HUES64 (cell line): ENCODE data around the gene CCDC187.

Experiments
- H3K27ac ChIP-seq: 2 replicates; pipeline ENCODE4 v1.7.0; 2013; ENCODE audit warnings: low read depth, low read length, inconsistent platforms
- H3K27me3 ChIP-seq: 2 replicates; pipeline ENCODE4 v1.6.1; 2013; ENCODE audit warnings: mild to moderate bottlenecking, low read length; ENCODE audit not compliant: insufficient read depth
- H3K36me3 ChIP-seq: 2 replicates; pipeline ENCODE4 v1.6.1; 2013; ENCODE audit warnings: mild to moderate bottlenecking, low read length; ENCODE audit not compliant: insufficient read depth
- H3K4me1 ChIP-seq: 2 replicates; pipeline ENCODE4 v1.6.1; 2013; ENCODE audit warnings: mild to moderate bottlenecking, low read length, moderate library complexity; ENCODE audit not compliant: insufficient read depth
- H3K4me3 ChIP-seq: 2 replicates; pipeline ENCODE4 v1.5.1; 2013; ENCODE audit warnings: mild to moderate bottlenecking, low read length, moderate library complexity
- H3K9ac ChIP-seq: 2 replicates; pipeline ENCODE4 v1.6.1; 2013; ENCODE audit warnings: mild to moderate bottlenecking, low read depth, low read length
- H3K9me3 ChIP-seq: 2 replicates; pipeline ENCODE4 v1.6.1; 2013; ENCODE audit warnings: low read depth, low read length; ENCODE audit not compliant: insufficient read depth
- WGBS: fragments of 150-250, 120-280 bp; methylation state at CpG from one replicate; pipeline ENCODE4 v1.1.7; 2013; ENCODE audit warnings: missing lambda C conversion rate; 5-methylcytosine and 5-hydroxymethylcytosine counted together

Gene CCDC187

DNA sequence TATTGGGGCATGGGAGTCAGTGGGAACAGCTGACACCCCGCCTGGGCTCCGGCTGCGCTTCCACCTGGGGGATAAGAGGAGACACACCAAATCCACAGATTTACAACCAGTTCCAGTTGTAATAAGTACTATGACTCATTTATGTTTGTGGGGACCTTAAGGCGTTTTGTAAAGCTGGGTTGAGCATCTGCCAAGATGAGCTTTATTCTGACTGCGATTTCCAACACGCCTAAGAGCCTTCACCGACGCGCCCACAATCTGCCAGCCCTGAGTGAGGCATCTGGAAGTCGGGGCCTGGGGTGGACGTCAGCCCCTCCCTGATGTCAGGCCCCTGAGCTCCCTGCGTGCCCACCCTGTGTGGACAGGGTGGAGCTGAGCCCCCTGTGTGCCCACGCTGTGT, 84.6 kb downstream of the CCDC187 start:
- Histone ChIP-seq H3K27me3 (no peaks in the 10 kb centered on the region), H3K9me3 (no peaks in the 10 kb centered on the region), H3K4me3 (no peak overlapping the region), H3K27ac (no peak overlapping the region), H3K4me1 (no peaks in the 10 kb centered on the region), H3K36me3 (peaks cover 58% of the 10 kb centered on the region), H3K9ac (no peak overlapping the region)
- 94% methylated on average over 13 of the region's 13 CpGs for WGBS

DNA sequence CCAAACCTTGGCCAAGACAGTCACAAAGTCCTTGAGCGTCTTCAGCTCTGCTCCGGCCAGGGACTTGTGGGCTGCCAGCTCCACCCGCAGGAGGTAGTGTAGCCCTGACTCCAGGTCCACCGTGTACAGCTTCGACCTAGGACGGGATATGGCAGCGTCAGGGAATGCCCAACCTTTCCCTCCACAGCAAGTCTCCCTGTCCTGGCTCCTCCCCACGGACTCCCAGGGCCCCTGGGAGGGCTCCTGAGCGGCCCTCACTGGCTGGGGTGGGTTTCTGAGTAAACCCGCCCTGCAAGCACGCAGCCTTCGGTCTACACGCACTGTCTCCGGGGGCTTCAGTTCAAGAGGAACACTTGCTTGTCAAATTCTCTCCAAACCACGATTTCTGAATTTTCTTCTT, 85.2 kb downstream of the CCDC187 start:
- WGBS = 92% methylated on average over 15 of the region's 15 CpGs
- Histone ChIP-seq H3K27me3 (no peaks in the 10 kb centered on the region), H3K4me3 (no peak overlapping the region), H3K9me3 (no peaks in the 10 kb centered on the region), H3K36me3 (peaks cover 58% of the 10 kb centered on the region), H3K27ac (no peak overlapping the region), H3K4me1 (no peaks in the 10 kb centered on the region), H3K9ac (no peak overlapping the region)

DNA sequence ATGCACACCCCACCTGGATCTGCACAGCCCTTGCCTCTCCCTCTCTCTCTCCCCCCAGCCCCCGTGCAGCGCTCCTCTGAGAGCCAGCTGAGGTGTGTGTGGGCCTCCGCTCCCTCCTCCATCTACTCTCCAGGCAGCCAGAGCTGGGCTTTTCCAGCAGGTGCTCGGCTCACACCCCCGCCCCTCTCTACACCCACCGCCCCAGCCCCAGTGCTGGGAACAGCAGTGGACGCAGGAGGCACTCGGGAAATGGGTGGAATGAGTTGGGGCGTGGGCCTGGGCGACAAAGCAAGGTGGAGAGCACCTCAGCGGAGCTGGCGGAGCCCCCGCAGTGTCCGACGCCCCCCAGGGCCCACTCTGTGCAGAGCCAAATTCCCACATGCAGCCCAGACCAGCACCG, 85.6 kb downstream of the CCDC187 start:
- Histone ChIP-seq H3K4me1 (no peaks in the 10 kb centered on the region), H3K9ac (no peak overlapping the region), H3K9me3 (no peaks in the 10 kb centered on the region), H3K36me3 (peaks cover 58% of the 10 kb centered on the region), H3K27ac (no peak overlapping the region), H3K27me3 (no peaks in the 10 kb centered on the region), H3K4me3 (no peak overlapping the region)
- 94% methylated on average over 16 of the region's 16 CpGs for WGBS

GRCh38 chr9:136216541-136217244, 87.2 kb downstream of the CCDC187 start:
- WGBS = 86% methylated on average over 37 of the region's 37 CpGs
- H3K4me1 ChIP-seq = no peaks in the 10 kb centered on the region
- H3K36me3 ChIP-seq = peaks cover 56% of the 10 kb centered on the region
- no peak overlapping the region; the same call in 1 of the 2 replicates for H3K9ac ChIP-seq
- H3K9me3 ChIP-seq = no peaks in the 10 kb centered on the region
- no peak overlapping the region for H3K27ac ChIP-seq
- no peaks in the 10 kb centered on the region for H3K27me3 ChIP-seq
- no peak overlapping the region for H3K4me3 ChIP-seq

- WGBS = 96% methylated on average over 9 of the region's 9 CpGs
- Histone ChIP-seq H3K27me3 (no peaks in the 10 kb centered on the region), H3K9ac (no peak overlapping the region), H3K4me3 (no peak overlapping the region), H3K36me3 (peaks cover 70% of the 10 kb centered on the region), H3K9me3 (no peaks in the 10 kb centered on the region), H3K27ac (no peak overlapping the region), H3K4me1 (no peaks in the 10 kb centered on the region)
Measured at GRCh38 chr9:136213733-136214132, 90.2 kb downstream of the CCDC187 start.

- Histone ChIP-seq H3K4me1 (no peaks in the 10 kb centered on the region), H3K9me3 (no peaks in the 10 kb centered on the region), H3K4me3 (no peak overlapping the region), H3K36me3 (peaks cover 63% of the 10 kb centered on the region), H3K27me3 (no peaks in the 10 kb centered on the region), H3K27ac (no peak overlapping the region), H3K9ac (no peak overlapping the region)
- 94% methylated on average over 28 of the region's 28 CpGs for WGBS
Measured at GRCh38 chr9:136212345-136212950, 91.4 kb downstream of the CCDC187 start.

DNA sequence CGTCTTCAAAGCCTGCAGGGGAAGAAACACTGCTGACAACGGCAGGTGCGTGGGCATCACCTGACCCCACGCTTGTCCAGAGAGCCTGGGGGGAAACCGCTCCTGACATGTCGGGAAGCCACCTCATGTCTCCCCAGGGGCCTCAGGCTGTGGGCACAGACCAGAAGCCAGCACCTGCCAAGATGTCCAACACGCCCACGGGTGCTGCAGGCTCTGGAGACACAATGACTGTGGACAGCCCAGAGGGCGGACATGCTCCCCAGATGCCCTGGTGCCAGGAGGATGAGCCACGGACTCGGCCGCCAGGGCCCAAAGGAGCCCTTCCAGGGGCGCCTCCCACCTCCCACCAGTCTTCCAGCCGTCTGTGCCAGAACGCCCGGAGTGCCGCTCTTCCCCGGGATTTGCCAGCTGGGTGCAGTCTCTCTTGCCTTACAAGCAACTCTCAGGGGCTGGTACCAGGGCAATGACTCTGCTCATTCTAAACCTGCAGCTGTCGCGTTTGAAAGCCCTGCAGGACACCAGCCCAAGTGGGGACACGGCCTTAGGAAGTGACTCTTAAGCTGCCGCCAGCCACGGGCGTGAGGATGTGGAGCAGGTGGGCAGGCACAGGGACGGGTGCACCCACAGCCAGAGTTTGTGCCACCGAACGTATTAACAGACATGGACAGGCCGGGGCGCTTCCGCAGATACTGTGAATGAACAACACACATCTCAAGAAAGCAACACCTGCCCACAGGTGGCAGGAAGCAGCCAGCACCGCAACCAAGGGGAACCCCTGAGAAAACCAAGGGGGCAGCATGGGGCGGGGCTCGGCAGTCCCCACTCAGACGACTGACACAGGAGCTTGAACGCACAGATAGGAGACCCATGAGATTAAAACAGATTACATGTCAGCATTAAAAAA, 92.2 kb downstream of the CCDC187 start:
- Histone ChIP-seq H3K27me3 (no peaks in the 10 kb centered on the region), H3K4me3 (no peak overlapping the region), H3K4me1 (no peaks in the 10 kb centered on the region), H3K9me3 (no peaks in the 10 kb centered on the region), H3K9ac (no peak overlapping the region), H3K27ac (no peak overlapping the region), H3K36me3 (peaks cover 63% of the 10 kb centered on the region)
- WGBS = 94% methylated on average over 35 of the region's 35 CpGs

DNA sequence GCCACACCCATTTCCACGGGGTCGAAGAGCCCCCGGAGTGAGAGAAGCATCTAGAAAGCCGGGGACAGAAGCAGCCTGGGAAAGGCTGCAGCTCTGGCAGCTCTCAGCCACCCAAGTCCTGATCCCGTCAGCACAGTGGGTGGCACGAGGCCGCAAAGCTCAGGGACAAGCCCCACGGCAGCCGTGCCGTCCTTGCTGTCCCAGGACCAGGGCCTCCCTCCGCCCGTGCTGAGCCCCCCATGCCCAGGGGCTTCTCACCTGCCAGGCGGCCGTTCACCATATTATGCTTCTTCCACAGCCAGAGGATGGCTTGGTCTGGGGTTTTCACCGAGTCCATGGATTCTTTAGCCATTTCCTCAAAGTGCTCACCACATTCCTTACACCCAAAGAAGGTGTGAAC, 92.9 kb downstream of the CCDC187 start:
- H3K4me3 ChIP-seq = no peak overlapping the region
- no peak overlapping the region for H3K9ac ChIP-seq
- peaks cover 3% of the 10 kb centered on the region; the same call in 1 of the 2 replicates for H3K27me3 ChIP-seq
- H3K36me3 ChIP-seq = peaks cover 56% of the 10 kb centered on the region
- H3K9me3 ChIP-seq = no peaks in the 10 kb centered on the region
- WGBS = 93% methylated on average over 15 of the region's 15 CpGs
- no peak overlapping the region for H3K27ac ChIP-seq
- no peaks in the 10 kb centered on the region for H3K4me1 ChIP-seq

GRCh38 chr9:136210276-136210675, 93.6 kb downstream of the CCDC187 start:
- H3K36me3 ChIP-seq = peaks cover 49% of the 10 kb centered on the region
- 91% methylated on average over 16 of the region's 16 CpGs for WGBS
- no peak overlapping the region for H3K27ac ChIP-seq

GRCh38 chr9:136209786-136210185, 94.1 kb downstream of the CCDC187 start:
- WGBS = 85% methylated on average over 17 of the region's 17 CpGs
- Histone ChIP-seq H3K36me3 (peaks cover 44% of the 10 kb centered on the region), H3K4me1 (no peaks in the 10 kb centered on the region), H3K9ac (no peak overlapping the region), H3K27me3 (peaks cover 14% of the 10 kb centered on the region), H3K4me3 (no peak overlapping the region), H3K27ac (no peak overlapping the region), H3K9me3 (no peaks in the 10 kb centered on the region)

More at GRCh38 chr9:136210276-136210675, 93.6 kb downstream of the CCDC187 start:
- Histone ChIP-seq H3K9ac (no peak overlapping the region), H3K27me3 (peaks cover 10% of the 10 kb centered on the region; the same call in 1 of the 2 replicates), H3K4me3 (no peak overlapping the region), H3K9me3 (no peaks in the 10 kb centered on the region), H3K4me1 (no peaks in the 10 kb centered on the region)

DNA sequence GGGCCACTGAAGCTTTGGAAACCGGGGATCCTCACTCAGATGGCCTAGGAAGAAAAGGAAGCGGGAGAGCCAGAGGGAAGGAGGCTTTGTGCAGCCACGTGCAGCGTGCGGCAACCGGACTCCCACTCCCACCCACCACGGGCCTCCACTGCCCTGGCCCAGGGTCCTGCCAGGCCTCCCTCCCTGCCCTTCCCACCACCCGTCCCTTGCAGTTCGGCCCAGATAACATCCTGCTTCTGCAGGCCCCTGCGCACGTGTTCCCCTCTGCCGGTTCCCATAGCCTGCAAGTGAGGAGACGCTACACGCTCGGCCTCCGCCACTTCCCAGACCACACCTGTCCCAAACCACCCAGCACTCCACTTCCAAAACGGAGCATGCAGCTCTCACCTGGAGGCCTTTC, 94.7 kb downstream of the CCDC187 start:
- no peak overlapping the region for H3K27ac ChIP-seq
- no peak overlapping the region for H3K9ac ChIP-seq
- peaks cover 20% of the 10 kb centered on the region for H3K27me3 ChIP-seq
- H3K36me3 ChIP-seq = peaks cover 38% of the 10 kb centered on the region
- WGBS = 95% methylated on average over 17 of the region's 17 CpGs
- no peak overlapping the region for H3K4me3 ChIP-seq
- H3K9me3 ChIP-seq = no peaks in the 10 kb centered on the region
- H3K4me1 ChIP-seq = no peaks in the 10 kb centered on the region
